Measurements from ENCODE around the gene EXOSC1.

Gene EXOSC1

GRCh38 chr10:97490592-97490991 lies 44.8 kb upstream of the EXOSC1 start:
- Histone ChIP-seq H3K36me3 (ENCODE audit: low read length) (no peaks in the 10 kb centered on the region), H3K4me2 (ENCODE audit: low read depth, low read length, poor library complexity, severe bottlenecking) (no peak overlapping the region), H3K27me3 (ENCODE audit: low read length) (no peaks in the 10 kb centered on the region), H4K20me1 (ENCODE audit: low read depth, low read length) (peaks cover 14% of the 10 kb centered on the region; the same call in 1 of the 2 replicates), H3F3A (ENCODE audit: insufficient read depth) (no peaks in the 10 kb centered on the region), H3K27ac (ENCODE audit: low read depth, low read length) (no peak overlapping the region), H3K4me3 (ENCODE audit: insufficient read depth, low read length, poor library complexity, severe bottlenecking) (no peak overlapping the region), H3K9me3 (ENCODE audit: insufficient read depth, low read length) (no peaks in the 10 kb centered on the region), H3K9ac (ENCODE audit: low read length) (no peak overlapping the region), H2AFZ (ENCODE audit: low read depth, low read length, severe bottlenecking) (no peak overlapping the region), H3K79me2 (ENCODE audit: insufficient read depth, low read length) (peaks cover 97% of the 10 kb centered on the region), H3K9me2 (replicated peaks; ENCODE audit: insufficient read depth, low read length) (no peaks in the 10 kb centered on the region)
- TF ChIP-seq CTCF (IDR thresholded peaks at IDR 0.05; ENCODE audit: insufficient read depth, low read length, poor library complexity, severe bottlenecking) (no peak), EZH2phosphoT487 (conservative IDR thresholded peaks at IDR 0.05; ENCODE audit: low read length) (no peak)

GRCh38 chr10:97485647-97486281 lies 40.0 kb upstream of the EXOSC1 start:
- Histone ChIP-seq H3K9ac (ENCODE audit: low read length) (no peak overlapping the region), H3K9me3 (ENCODE audit: insufficient read depth, low read length) (no peaks in the 10 kb centered on the region), H3K27me3 (ENCODE audit: low read length) (no peaks in the 10 kb centered on the region), H3K27ac (ENCODE audit: low read depth, low read length) (no peak overlapping the region), H3K4me3 (ENCODE audit: insufficient read depth, low read length, poor library complexity, severe bottlenecking) (no peak overlapping the region), H2AFZ (ENCODE audit: low read depth, low read length, severe bottlenecking) (no peak overlapping the region), H3K9me2 (replicated peaks; ENCODE audit: insufficient read depth, low read length) (no peaks in the 10 kb centered on the region), H3K4me2 (ENCODE audit: low read depth, low read length, poor library complexity, severe bottlenecking) (no peak overlapping the region), H3F3A (ENCODE audit: insufficient read depth) (no peaks in the 10 kb centered on the region), H4K20me1 (ENCODE audit: low read depth, low read length) (peaks cover 18% of the 10 kb centered on the region; the same call in 1 of the 2 replicates), H3K79me2 (ENCODE audit: insufficient read depth, low read length) (peaks cover 61% of the 10 kb centered on the region), H3K36me3 (ENCODE audit: low read length) (peaks cover 2% of the 10 kb centered on the region; the same call in 1 of the 2 replicates)
- TF ChIP-seq EZH2phosphoT487 (conservative IDR thresholded peaks at IDR 0.05; ENCODE audit: low read length): no peak
- no peak for TF ChIP-seq CTCF (IDR thresholded peaks at IDR 0.05; ENCODE audit: insufficient read depth, low read length, poor library complexity, severe bottlenecking)

- Histone ChIP-seq H3K36me3 (ENCODE audit: low read length) (peaks cover 2% of the 10 kb centered on the region; the same call in 1 of the 2 replicates), H3K9me3 (ENCODE audit: insufficient read depth, low read length) (no peaks in the 10 kb centered on the region), H3K4me3 (ENCODE audit: insufficient read depth, low read length, poor library complexity, severe bottlenecking) (no peak overlapping the region), H3K79me2 (ENCODE audit: insufficient read depth, low read length) (peaks cover 42% of the 10 kb centered on the region), H3K27ac (ENCODE audit: low read depth, low read length) (no peak overlapping the region), H3K9ac (ENCODE audit: low read length) (no peak overlapping the region), H2AFZ (ENCODE audit: low read depth, low read length, severe bottlenecking) (no peak overlapping the region), H3K27me3 (ENCODE audit: low read length) (no peaks in the 10 kb centered on the region), H3K4me2 (ENCODE audit: low read depth, low read length, poor library complexity, severe bottlenecking) (no peak overlapping the region), H3K9me2 (replicated peaks; ENCODE audit: insufficient read depth, low read length) (no peaks in the 10 kb centered on the region), H3F3A (ENCODE audit: insufficient read depth) (no peaks in the 10 kb centered on the region), H4K20me1 (ENCODE audit: low read depth, low read length) (peaks cover 17% of the 10 kb centered on the region; the same call in 1 of the 2 replicates)
- TF ChIP-seq EZH2phosphoT487 (conservative IDR thresholded peaks at IDR 0.05; ENCODE audit: low read length): no peak
- TF ChIP-seq CTCF (IDR thresholded peaks at IDR 0.05; ENCODE audit: insufficient read depth, low read length, poor library complexity, severe bottlenecking): no peak
Observed at GRCh38 chr10:97483921-97484320, 38.1 kb upstream of the EXOSC1 start.
